ENCODE results near the gene MTHFR.

DNA sequence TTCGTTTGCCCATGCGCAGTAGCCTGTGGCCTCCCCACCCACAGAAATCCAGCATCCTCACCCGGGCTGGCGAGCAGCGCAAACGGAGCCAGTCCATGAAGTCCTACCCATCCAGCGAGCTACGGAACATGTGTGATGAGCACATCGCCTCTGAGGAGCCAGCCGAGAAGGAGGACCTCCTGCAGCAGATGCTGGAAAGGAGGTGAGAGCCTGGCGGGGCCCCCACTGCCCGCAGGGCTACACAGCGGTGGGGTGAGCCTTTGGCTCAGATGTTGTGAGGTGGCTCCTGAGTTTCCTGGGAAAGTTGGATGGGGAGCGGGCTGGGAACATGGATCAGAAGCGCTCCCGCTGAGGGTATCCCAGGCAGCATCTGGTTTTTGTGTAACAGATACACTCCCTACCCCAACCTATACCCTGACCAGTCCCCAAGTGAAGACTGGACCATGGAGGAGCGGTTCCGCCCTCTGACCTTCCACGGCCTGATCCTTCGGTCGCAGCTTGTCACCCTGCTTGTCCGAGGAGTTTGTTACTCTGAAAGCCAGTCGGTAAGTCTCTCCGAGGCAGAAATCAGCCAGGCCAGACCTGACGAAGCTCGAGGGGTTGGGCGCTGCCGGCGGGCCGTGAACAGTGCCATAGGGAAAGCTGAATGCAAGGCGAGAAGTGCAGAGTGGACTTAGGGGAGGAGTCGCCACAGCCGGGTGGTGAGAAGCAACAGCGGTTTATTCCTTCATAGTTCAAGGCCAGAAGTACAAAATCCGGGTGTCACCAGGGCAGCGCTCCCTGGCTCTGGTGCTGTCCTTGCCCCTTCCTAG is 31.4 kb upstream of the MTHFR start:
- TF ChIP-seq, protein P1, sequence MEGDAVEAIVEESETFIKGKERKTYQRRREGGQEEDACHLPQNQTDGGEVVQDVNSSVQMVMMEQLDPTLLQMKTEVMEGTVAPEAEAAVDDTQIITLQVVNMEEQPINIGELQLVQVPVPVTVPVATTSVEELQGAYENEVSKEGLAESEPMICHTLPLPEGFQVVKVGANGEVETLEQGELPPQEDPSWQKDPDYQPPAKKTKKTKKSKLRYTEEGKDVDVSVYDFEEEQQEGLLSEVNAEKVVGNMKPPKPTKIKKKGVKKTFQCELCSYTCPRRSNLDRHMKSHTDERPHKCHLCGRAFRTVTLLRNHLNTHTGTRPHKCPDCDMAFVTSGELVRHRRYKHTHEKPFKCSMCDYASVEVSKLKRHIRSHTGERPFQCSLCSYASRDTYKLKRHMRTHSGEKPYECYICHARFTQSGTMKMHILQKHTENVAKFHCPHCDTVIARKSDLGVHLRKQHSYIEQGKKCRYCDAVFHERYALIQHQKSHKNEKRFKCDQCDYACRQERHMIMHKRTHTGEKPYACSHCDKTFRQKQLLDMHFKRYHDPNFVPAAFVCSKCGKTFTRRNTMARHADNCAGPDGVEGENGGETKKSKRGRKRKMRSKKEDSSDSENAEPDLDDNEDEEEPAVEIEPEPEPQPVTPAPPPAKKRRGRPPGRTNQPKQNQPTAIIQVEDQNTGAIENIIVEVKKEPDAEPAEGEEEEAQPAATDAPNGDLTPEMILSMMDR (conservative IDR thresholded peaks at IDR 0.05; ENCODE audit: low read depth, low read length) = no peak
- no peak for TF ChIP-seq POLR2A (IDR thresholded peaks at IDR 0.05; ENCODE audit: low read depth, low read length)
- no peak for TF ChIP-seq MAFK (IDR thresholded peaks at IDR 0.05; ENCODE audit: low read depth, low read length)
- TF ChIP-seq, protein P2, sequence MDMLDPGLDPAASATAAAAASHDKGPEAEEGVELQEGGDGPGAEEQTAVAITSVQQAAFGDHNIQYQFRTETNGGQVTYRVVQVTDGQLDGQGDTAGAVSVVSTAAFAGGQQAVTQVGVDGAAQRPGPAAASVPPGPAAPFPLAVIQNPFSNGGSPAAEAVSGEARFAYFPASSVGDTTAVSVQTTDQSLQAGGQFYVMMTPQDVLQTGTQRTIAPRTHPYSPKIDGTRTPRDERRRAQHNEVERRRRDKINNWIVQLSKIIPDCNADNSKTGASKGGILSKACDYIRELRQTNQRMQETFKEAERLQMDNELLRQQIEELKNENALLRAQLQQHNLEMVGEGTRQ (IDR thresholded peaks at IDR 0.05; ENCODE audit: low read depth, low read length) = no peak
- TF ChIP-seq, protein P3, sequence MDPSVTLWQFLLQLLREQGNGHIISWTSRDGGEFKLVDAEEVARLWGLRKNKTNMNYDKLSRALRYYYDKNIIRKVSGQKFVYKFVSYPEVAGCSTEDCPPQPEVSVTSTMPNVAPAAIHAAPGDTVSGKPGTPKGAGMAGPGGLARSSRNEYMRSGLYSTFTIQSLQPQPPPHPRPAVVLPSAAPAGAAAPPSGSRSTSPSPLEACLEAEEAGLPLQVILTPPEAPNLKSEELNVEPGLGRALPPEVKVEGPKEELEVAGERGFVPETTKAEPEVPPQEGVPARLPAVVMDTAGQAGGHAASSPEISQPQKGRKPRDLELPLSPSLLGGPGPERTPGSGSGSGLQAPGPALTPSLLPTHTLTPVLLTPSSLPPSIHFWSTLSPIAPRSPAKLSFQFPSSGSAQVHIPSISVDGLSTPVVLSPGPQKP (IDR thresholded peaks at IDR 0.05; ENCODE audit: borderline replicate concordance, low read depth, low read length) = no peak
- TF ChIP-seq SMC3 (IDR thresholded peaks at IDR 0.05; ENCODE audit: low read depth, low read length) = no peak
